ENCODE data around the gene DCD.
A peak's percentile ranks its signal among the peaks of the same experiment; 100 is the strongest.
"Not testable (repeated sequence)": the region's sequence is repeated elsewhere in the genome, so short reads cannot be mapped to it uniquely, and the experiment has no call there.

Gene DCD

DNA sequence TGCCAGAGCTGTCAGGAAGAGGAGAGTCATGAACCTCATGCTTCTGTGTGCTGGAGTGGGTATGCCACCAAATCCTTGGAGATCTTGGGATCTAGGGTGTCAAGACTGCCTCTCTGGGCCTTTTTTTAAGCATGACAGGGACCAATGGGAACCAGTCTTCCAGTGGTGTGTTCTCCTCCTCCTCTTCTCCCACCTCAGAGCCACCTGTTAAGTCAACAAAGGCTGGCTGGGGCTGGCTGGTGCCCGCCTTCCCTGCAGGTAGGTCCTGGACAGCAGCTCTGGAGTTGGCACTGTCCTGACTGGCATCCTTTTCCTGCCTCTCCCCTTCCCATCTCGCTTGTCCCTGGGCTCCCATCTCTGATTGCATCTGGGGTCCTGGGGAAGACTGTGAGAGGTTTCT, at the start of gene DCD:
Gene DCD (minus strand): TSS at position 101 of the 400 bp plus-strand sequence. CDS start 62 bp downstream, at position 39.
- DNase-seq (ENCODE audit: low read depth), result no peak

- no peak for DNase-seq (ENCODE audit: low read depth)
These were observed 49.7 kb upstream of the DCD start for GRCh38 chr12:54697851-54698250.

- DNase-seq (ENCODE audit: low read depth), result no peak
These were observed 44.2 kb upstream of the DCD start for GRCh38 chr12:54692353-54692752.

DNA sequence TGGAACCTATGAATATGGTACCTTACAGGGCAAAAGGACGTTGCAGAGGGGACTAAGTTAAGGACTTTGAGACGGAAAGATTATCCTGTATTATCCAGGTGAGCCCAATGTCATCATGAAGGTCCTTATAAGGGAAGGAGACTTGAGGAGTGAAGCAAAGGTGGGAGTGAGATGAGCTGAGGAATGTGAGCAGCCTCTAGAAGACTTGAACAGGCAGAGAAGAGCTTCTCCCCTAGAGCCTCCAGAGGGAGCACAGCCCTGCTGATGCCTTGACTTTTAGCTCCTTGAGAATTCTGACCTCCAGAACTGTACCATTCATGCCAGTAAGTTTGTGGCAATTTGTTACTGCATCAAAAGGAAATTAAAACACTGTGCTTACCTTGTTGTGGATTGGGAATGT, 41.8 kb upstream of the DCD start:
- peak; percentile 16 for DNase-seq (ENCODE audit: low read depth)

- DNase-seq (ENCODE audit: low read depth), result no peak
These were observed 40.8 kb upstream of the DCD start for GRCh38 chr12:54689034-54689372.

- DNase-seq (ENCODE audit: low read depth), result no peak
These were observed 40.3 kb upstream of the DCD start for GRCh38 chr12:54688309-54689033.

- no peak for DNase-seq (ENCODE audit: low read depth)
These were observed 36.8 kb upstream of the DCD start for GRCh38 chr12:54684636-54685630.

GRCh38 chr12:54683398-54683797, 35.2 kb upstream of the DCD start:
- no peak for DNase-seq (ENCODE audit: low read depth)

DNA sequence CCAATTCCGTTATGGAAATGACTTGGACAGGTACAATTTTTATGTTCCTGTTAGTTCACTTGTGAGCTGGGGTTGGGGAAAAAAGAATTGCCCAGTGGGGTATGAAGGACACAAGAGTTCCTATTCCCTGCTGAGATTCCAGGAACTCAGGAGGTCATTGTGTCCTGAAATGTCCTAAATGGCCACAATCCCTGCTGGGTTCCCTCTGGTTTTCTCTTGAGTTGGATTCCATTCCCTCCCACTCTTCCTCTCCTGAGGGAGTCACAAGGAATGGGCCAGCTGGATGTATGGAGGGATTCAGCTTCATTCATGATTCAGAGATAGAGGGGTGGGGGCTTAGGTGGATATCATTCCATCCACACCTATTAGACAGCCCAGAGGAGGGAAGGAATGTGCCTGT, 34.5 kb upstream of the DCD start:
- DNase-seq (ENCODE audit: low read depth), result no peak

DNA sequence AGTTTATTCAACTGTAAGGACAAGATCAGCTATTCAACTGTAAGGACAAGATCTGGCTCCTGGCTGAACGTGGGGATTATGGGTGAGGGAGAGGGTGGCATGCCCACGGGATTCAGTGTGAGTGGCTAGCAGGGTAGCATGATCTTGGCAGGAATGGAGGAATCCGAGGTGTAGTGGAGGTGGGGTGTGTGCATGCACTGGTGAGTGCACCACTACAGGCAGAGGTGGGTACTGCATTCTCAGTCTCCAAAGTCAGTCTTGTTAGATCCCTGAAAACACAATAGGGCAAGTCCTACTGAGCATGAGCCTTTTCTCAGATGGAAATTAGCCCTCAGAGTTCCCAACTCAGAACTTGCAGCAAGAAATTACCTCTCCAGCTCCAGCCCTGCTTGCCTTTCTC, 32.2 kb upstream of the DCD start:
- peak; percentile 36 for DNase-seq (ENCODE audit: low read depth)

DNA sequence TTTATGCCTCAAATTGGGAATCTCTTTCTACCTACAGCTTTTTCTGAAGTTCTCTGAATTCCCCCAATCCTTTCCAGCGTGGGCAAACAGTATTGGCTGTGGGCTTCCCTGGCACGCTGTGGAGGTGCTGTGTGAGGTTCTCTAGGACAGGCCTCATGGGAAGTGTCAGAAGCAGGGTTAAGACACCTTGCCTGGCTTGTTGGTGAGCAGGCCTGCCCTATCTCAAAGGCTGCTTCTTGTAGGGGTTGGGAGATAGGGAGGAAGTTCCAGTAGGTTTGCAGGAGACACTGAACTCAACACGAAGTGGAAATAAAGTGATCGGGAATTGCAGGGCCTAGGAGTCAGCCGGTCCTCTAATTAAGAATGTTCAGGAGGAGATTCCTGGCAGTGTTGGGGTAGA, 30.0 kb upstream of the DCD start:
- DNase-seq (ENCODE audit: low read depth), result no peak

DNA sequence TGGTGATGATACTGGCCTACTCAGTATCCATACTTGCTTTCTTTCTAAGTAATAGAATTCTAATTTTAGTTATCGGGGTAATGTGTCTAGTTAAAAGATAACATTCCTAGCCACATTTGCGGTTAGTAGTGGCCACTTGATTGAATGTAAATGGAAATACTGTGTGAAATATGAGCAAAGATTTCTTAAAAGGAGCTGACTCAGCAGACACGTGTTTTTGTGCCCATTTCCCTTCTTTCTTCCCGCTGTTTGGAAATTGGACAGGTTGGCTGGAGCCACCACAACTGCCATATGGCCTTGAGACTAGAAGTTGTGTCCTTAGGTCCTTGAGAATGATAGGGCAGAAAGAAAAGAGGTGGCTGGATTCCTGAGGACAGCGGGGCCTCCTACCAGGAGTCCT, 19.8 kb upstream of the DCD start:
- DNase-seq (ENCODE audit: low read depth), result no peak

DNA sequence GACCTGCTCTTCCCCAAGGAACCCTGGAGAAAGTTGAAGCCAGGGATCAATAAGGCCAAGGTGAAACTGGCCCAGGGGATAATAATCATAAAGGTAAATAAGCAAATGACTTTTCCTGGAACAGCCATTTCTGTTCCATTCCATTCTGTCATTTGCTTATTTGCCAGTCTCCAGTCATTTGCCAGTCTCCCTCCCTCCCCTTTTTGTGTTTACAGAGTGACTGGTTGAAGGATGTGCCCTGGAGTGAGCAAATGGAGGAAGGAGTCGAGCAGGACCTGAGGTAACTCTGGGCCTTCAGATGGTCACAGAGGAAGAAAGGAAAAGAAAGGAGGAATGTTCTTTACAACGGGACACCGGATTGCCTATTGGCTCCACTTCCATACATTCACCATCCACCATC, 17.8 kb upstream of the DCD start:
- no peak for DNase-seq (ENCODE audit: low read depth)

GRCh38 chr12:54665022-54665635, 17.0 kb upstream of the DCD start:
- not testable (repeated sequence) for DNase-seq (ENCODE audit: low read depth)

GRCh38 chr12:54663603-54664002, 15.4 kb upstream of the DCD start:
- no peak for DNase-seq (ENCODE audit: low read depth)

DNA sequence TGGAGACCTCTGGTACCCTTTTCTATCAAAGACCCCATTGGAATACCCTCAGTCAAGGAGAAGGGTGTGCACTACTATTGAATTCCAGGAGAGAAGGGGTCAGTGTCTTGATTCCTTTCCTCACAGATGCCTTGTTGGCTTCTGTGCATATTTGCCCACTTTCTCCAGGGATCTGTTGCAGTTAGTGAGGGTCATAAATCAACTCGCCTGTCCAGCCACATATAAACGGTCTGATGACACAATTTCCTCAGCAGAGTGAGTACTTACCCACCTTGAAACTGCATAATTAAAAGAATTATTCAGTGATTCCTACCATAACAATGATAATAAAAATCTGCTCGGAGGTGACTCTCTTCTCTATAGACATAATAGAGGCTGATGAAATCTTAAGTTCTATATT, 13.9 kb upstream of the DCD start:
- no peak for DNase-seq (ENCODE audit: low read depth)

DNA sequence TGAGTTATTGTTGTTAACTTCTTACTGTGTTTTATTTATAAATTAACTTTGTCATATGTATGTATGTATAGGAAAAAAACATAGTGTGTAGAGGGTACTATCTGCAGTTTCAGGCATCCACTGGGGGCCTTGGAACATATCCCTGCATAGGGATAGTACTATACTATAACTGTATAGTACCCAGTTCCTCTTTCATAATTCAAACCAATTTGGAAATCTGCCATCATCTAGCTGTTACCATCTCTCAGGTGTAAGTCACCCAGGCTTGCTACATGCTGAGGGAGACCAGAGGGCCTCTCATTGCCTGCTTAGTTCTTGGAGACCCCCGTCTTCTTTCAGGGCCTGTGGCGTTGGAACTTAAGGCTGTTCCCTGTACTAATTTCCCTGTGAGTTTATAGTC, 12.9 kb upstream of the DCD start:
- DNase-seq (ENCODE audit: low read depth), result no peak

DNA sequence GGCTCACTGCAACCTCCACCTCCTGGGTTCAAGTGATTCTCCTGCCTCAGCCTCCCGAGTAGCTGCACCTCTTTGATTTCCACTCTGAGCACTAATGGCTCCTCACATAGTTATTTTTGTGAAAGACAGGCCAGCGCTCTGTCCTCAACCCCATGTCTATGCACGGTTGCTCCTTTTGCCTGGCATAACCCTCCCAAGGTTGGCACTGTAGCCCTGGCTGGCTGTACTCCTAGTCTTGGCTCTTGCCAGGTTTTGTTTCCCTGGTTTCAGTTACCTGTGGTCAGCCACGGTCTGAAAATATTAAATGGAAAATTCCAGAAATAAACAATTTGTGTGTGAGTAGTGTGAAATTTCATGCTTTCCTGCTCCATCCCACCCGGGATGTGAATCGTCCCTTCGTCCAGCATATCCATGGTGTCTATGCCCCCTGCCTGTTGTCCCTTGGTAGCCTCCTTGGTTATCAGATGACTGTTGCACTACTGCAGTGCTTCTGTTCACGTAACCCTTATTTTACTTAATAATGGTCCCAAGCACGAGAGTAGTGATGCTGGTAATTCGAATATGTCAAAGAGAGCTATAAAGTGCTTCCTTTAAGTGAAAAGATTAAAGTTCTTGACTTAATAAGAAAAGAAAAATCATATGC, 12.3 kb upstream of the DCD start:
- no peak for DNase-seq (ENCODE audit: low read depth)

- DNase-seq (ENCODE audit: low read depth), result peak; percentile 46
These were observed 10.4 kb upstream of the DCD start for GRCh38 chr12:54658306-54659264.

GRCh38 chr12:54657105-54657607, 9.0 kb upstream of the DCD start:
- DNase-seq (ENCODE audit: low read depth), result no peak

- no peak for DNase-seq (ENCODE audit: low read depth)
These were observed 6.8 kb upstream of the DCD start for GRCh38 chr12:54654926-54655325.
